ENCODE measurements around the gene ACACA. TPM values are rescaled to one million over a fixed set of nuclear protein-coding genes. Genes with fewer than 3 reads are reported as not detected.

The ACACA gene
- total RNA-seq, 1 experiment from 2014 or later: 33.0 TPM

DNA sequence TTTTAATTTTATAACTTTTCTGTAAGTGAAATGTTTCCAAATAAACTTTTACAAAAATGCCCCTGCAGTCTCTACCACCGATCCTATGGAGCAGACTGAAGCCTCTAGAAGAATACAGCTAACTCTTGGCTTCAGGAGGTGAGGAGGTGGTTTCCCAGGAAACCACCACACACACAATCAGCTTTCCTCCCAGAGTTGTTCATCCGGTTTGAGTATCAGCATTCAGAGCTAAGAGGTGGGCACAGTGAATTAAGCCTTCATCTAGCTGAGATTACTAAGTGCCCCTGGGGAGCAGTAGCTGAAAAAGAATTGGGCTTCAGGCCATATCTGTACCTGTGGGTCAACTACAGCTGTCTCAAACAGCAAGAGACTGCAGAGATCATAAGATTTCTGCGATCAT is 318.2 kb downstream of the ACACA start:
- H3K27ac ChIP-seq (ENCODE audit: low read length): no peak overlapping the region
- H3K4me3 ChIP-seq (ENCODE audit: low read length): no peak overlapping the region
- peak; percentile 14 for DNase-seq
- H3K36me3 ChIP-seq (ENCODE audit: low read depth, low read length): peaks cover 13% of the 10 kb centered on the region; the same call in 1 of the 2 replicates
- H3F3A ChIP-seq (ENCODE audit: low read length, unreplicated experiment): no peaks in the 10 kb centered on the region
- POLR2A ChIA-PET (ENCODE audit: unreplicated experiment): no interaction called here
- H3K4me2 ChIP-seq (ENCODE audit: low read length): no peak overlapping the region
- no peaks in the 10 kb centered on the region for H4K20me1 ChIP-seq (ENCODE audit: low read length)
- H3K27me3 ChIP-seq (ENCODE audit: low read length): no peaks in the 10 kb centered on the region
- intact Hi-C loops (cut with micrococcal nuclease): no loop called here
- H3K9me2 ChIP-seq (replicated peaks; ENCODE audit: low read length): no peaks in the 10 kb centered on the region
- no peak overlapping the region for H2AFZ ChIP-seq (ENCODE audit: low read length)
- no TSS peak for BruUV-seq (replicated peaks)
- TF ChIP-seq EZH2phosphoT487 (IDR thresholded peaks at IDR 0.05; ENCODE audit: borderline replicate concordance, low read length) (no peak), EZH2 (IDR thresholded peaks at IDR 0.05; ENCODE audit: low read length, unreplicated experiment) (no peak)
- H3K79me2 ChIP-seq (ENCODE audit: low read length): no peaks in the 10 kb centered on the region
- no peak overlapping the region for H3K9ac ChIP-seq (ENCODE audit: low read length)
- H3K4me1 ChIP-seq (ENCODE audit: insufficient read depth, low read length): no peaks in the 10 kb centered on the region
- ATAC-seq: no peak
- no peaks in the 10 kb centered on the region for H3K9me3 ChIP-seq (ENCODE audit: low read length)
- CTCF ChIA-PET: no interaction called here

DNA sequence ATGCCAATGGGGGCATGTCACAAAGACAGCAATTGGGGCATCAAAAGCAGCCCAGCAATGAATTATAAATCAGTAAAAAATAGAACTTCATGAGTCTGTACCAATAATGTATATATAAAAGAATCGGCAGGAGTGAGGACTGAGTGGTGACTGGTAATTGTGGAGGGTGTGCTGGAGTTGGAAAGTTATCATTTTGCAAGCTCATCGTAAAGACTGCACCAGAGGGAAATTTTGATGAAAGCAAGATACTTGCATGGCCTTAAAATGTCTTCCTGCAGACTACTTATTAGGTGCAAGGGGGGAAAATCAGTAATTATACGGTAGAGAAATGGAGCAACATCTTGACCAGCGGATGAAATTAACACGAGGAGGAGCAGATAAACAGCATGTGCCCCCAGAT is 319.0 kb downstream of the ACACA start:
- H3K4me2 ChIP-seq (ENCODE audit: low read length): no peak overlapping the region
- H2AFZ ChIP-seq (ENCODE audit: low read length): no peak overlapping the region
- no peaks in the 10 kb centered on the region for H3K9me2 ChIP-seq (replicated peaks; ENCODE audit: low read length)
- CTCF ChIA-PET: no interaction called here
- H3K79me2 ChIP-seq (ENCODE audit: low read length): no peaks in the 10 kb centered on the region
- H3F3A ChIP-seq (ENCODE audit: low read length, unreplicated experiment): no peaks in the 10 kb centered on the region
- H4K20me1 ChIP-seq (ENCODE audit: low read length): no peaks in the 10 kb centered on the region
- no peaks in the 10 kb centered on the region for H3K27me3 ChIP-seq (ENCODE audit: low read length)
- H3K4me1 ChIP-seq (ENCODE audit: insufficient read depth, low read length): no peaks in the 10 kb centered on the region
- peaks cover 13% of the 10 kb centered on the region; the same call in 1 of the 2 replicates for H3K36me3 ChIP-seq (ENCODE audit: low read depth, low read length)
- no peaks in the 10 kb centered on the region for H3K9me3 ChIP-seq (ENCODE audit: low read length)
- no peak for ATAC-seq
- no TSS peak for BruUV-seq (replicated peaks)
- DNase-seq: no peak
- no peak for TF ChIP-seq EZH2 (IDR thresholded peaks at IDR 0.05; ENCODE audit: low read length, unreplicated experiment)
- TF ChIP-seq, protein P1, sequence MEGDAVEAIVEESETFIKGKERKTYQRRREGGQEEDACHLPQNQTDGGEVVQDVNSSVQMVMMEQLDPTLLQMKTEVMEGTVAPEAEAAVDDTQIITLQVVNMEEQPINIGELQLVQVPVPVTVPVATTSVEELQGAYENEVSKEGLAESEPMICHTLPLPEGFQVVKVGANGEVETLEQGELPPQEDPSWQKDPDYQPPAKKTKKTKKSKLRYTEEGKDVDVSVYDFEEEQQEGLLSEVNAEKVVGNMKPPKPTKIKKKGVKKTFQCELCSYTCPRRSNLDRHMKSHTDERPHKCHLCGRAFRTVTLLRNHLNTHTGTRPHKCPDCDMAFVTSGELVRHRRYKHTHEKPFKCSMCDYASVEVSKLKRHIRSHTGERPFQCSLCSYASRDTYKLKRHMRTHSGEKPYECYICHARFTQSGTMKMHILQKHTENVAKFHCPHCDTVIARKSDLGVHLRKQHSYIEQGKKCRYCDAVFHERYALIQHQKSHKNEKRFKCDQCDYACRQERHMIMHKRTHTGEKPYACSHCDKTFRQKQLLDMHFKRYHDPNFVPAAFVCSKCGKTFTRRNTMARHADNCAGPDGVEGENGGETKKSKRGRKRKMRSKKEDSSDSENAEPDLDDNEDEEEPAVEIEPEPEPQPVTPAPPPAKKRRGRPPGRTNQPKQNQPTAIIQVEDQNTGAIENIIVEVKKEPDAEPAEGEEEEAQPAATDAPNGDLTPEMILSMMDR (conservative IDR thresholded peaks at IDR 0.05; ENCODE audit: low read depth, low read length): no peak
- no peak for TF ChIP-seq EZH2phosphoT487 (IDR thresholded peaks at IDR 0.05; ENCODE audit: borderline replicate concordance, low read length)
- intact Hi-C loops (cut with micrococcal nuclease): no loop called here
- H3K27ac ChIP-seq (ENCODE audit: low read length): no peak overlapping the region
- H3K4me3 ChIP-seq (ENCODE audit: low read length): no peak overlapping the region
- POLR2A ChIA-PET (ENCODE audit: unreplicated experiment): no interaction called here
- no peak overlapping the region for H3K9ac ChIP-seq (ENCODE audit: low read length)

DNA sequence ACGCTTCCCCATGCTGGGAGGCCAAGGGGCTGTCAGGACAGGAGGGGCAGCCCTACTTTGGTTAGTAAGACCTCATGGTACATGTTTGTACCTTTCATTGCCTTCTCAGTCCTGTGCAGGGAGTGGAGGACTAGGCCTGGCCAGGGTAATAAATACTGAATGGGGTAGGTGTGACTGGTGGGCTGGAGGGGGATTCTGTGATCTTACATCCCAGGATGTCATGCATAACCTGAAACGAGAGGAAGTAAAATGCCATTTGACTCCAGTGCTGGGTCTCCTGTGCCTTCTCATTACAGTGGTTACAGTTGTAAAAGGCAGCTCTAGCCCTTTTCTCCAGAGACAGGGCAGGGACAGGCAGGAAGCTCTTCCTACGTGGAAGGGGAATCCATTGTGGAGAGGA is 319.7 kb downstream of the ACACA start:
- Histone ChIP-seq H3K4me1 (ENCODE audit: insufficient read depth, low read length) (no peaks in the 10 kb centered on the region), H3K9ac (ENCODE audit: low read length) (no peak overlapping the region), H3K36me3 (ENCODE audit: low read depth, low read length) (peaks cover 13% of the 10 kb centered on the region; the same call in 1 of the 2 replicates), H3K4me3 (ENCODE audit: low read length) (no peak overlapping the region), H3K9me2 (replicated peaks; ENCODE audit: low read length) (no peaks in the 10 kb centered on the region), H2AFZ (ENCODE audit: low read length) (no peak overlapping the region), H3K9me3 (ENCODE audit: low read length) (no peaks in the 10 kb centered on the region), H3K27ac (ENCODE audit: low read length) (no peak overlapping the region), H3F3A (ENCODE audit: low read length, unreplicated experiment) (no peaks in the 10 kb centered on the region), H3K27me3 (ENCODE audit: low read length) (no peaks in the 10 kb centered on the region), H4K20me1 (ENCODE audit: low read length) (no peaks in the 10 kb centered on the region), H3K79me2 (ENCODE audit: low read length) (no peaks in the 10 kb centered on the region), H3K4me2 (ENCODE audit: low read length) (no peak overlapping the region)
- no TSS peak for BruUV-seq (replicated peaks)
- CTCF ChIA-PET: no interaction called here
- TF ChIP-seq EZH2 (IDR thresholded peaks at IDR 0.05; ENCODE audit: low read length, unreplicated experiment): no peak
- TF ChIP-seq EZH2phosphoT487 (IDR thresholded peaks at IDR 0.05; ENCODE audit: borderline replicate concordance, low read length): no peak
- TF ChIP-seq, protein P1 (conservative IDR thresholded peaks at IDR 0.05; ENCODE audit: low read depth, low read length): no peak
- intact Hi-C loops (cut with micrococcal nuclease): no loop called here
- POLR2A ChIA-PET (ENCODE audit: unreplicated experiment): no interaction called here
- DNase-seq (no peak), ATAC-seq (no peak)
